HG03039 (cell line): ENCODE measurements around the gene HNRNPLL.

Experiments used
- ATAC-seq: cut with Tn5 transposase; IDR thresholded peaks from one replicate; pipeline ENCODE4 v1.9.1; 2021; ENCODE audit warnings: mild to moderate bottlenecking, moderate library complexity; ENCODE audit not compliant: unreplicated experiment

The HNRNPLL gene

DNA sequence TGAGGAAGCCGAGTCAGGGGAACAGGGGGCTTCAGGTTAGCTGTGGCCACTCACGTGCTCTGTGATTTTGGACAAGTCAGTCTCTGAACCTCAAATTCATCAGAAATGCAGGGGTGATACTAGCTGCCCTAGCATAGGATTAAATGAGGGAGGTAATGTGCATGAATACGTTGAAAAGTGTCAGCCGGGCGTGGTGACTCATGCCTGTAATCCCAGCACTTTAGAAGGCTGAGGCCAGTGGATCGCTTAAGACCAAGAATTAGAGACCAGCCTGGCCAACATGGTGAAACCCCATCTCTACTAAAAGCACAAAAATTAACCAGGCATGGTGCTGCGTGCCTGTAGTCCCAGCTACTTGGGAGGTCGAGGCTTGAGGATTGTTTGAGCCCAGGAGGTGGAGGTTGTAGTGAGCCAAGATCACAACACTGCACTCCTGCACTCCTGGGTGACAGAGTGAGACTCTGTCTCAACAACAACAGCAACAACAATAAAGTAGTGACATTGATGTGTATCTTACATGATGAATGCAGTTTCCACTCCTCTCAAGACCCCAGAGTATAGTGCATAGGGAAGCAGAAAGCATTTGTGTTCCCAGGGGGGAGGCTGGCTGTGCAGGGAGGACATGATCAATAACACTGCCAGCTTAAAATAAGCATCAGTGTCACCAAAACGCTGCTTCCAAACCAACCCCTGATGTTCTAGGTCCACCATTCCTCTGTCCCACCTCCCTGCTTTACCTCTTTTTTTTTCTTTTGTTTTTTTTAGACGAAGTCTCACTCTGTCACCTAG lies 68.8 kb downstream of the HNRNPLL start:
- no peak for ATAC-seq

DNA sequence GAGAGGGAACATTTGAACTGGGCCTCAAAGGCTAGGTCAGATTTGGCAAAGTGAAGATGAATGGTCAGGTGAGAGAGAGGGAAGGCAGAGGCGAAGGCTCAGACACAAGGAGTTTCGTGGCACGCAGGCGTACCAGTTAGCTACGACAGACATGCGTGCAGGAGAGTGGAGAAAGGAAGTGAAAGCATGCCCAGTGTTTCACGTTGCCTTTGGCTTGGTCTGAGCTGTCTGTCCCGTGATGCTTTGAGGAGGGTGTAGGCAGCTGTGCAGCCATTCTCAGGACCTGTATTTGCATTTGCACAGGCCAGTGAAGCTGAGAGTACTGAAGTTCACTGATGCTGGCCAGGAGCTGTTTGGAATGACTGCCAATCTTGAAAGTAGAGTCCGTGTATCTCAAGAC lies 69.5 kb downstream of the HNRNPLL start:
- ATAC-seq, result peak; percentile 97

DNA sequence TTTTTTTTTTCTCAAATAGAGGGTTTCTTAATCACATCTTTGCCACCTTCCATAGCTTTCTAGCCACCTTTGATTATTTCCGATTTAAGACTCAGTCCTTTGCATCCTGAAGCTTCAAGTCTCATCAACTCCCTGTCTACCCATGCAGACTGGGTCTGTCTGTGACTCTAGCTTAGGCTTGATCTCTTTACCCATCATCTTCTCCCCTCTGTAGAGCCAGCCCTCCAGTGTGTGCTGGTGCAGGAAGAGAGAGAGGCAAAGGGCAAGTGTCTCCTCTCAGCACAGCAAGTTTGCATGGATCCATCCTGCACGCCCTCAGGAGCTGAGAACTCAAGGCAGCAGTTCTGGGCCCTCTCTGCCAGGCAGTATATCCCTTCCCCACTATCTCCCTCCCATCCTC lies 70.4 kb downstream of the HNRNPLL start:
- no peak for ATAC-seq

DNA sequence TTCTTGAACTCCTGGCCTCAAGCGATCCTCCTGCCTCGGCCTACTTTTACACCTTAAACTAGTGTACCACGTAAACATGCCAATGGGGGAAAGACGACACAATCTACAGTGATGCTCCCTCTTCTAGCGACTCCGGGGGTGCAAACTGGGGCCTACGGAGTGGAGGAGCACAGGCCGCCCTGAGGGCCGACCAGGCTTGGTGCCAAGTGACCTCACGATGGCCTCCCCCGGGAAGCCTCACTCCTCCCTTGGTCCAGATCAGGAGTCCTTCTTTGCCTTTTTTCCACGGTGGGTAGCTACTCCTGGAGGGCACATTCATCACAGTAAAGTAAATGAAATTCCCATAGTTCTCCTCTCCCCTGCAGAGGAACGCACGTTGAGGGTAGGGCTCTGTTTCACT lies 73.5 kb downstream of the HNRNPLL start:
- ATAC-seq, result no peak

- ATAC-seq, result no peak
Observed at GRCh38 chr2:38528534-38528933, 74.2 kb downstream of the HNRNPLL start.

GRCh38 chr2:38528008-38528442 lies 74.7 kb downstream of the HNRNPLL start:
- ATAC-seq, result no peak

GRCh38 chr2:38527338-38528007 lies 75.3 kb downstream of the HNRNPLL start:
- no peak for ATAC-seq

- no peak for ATAC-seq
Observed at GRCh38 chr2:38526195-38526594, 76.5 kb downstream of the HNRNPLL start.

DNA sequence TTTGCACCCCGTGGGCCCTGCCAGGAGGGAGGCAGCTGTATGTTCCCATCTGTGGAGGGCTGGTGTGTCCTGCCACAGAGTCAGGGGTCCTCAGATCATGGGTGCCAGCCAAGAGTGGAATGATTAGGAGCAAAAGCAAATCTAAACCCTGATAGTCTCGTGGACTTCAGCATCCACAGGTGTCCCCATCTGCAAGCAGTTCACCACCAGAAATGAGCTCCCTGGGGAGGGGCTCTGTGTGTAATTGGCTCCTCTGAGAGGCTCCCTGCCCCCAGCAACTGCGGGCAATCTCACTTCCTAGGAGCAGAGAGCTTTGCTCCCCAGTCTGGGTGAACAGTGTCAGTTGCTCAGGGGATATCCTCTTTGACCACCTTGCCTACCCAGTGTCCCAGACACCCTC lies 78.1 kb downstream of the HNRNPLL start:
- ATAC-seq, result no peak

- ATAC-seq, result no peak
Observed at GRCh38 chr2:38523728-38524437, 78.8 kb downstream of the HNRNPLL start.

- ATAC-seq, result no peak
Observed at GRCh38 chr2:38522754-38523349, 79.9 kb downstream of the HNRNPLL start.

DNA sequence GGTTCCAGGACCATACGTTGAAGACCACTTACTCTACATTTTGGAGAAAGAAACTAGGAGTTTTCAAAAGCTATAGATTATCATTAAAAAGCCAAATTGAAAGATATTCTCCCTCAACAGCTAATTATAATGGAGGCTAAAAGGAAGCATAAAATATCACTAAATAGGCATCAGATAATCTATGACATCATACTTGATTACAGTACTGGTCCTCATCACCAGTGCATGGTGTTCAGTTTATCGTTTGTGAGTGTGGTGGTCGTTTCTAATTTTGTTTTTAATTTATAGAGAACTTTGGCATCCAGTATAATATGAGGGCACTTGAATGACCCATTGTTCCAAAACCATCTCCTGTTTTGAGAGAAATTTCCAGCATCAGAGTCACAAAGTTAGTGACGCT lies 80.9 kb downstream of the HNRNPLL start:
- no peak for ATAC-seq

- no peak for ATAC-seq
Observed at GRCh38 chr2:38517284-38517683, 85.4 kb downstream of the HNRNPLL start.

GRCh38 chr2:38516526-38516925 lies 86.2 kb downstream of the HNRNPLL start:
- ATAC-seq, result no peak

DNA sequence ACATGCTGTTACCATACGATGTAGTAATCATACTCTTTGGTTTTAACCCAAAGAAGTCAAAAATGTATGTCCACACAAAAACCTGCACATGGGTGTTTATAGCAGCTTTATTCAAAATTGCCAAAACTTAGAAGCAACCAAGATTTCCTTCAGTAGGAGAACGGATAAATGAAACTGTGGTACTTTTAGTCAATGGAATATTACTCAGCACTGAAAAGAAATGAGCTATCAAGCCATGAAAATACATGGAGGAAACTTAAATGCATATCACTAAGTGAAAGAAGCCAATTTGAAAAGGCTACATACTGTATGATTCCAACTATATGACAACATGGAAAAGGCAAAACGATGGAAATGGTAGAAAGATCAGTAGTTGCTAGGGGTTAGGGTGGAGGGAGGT lies 86.6 kb downstream of the HNRNPLL start:
- no peak for ATAC-seq

DNA sequence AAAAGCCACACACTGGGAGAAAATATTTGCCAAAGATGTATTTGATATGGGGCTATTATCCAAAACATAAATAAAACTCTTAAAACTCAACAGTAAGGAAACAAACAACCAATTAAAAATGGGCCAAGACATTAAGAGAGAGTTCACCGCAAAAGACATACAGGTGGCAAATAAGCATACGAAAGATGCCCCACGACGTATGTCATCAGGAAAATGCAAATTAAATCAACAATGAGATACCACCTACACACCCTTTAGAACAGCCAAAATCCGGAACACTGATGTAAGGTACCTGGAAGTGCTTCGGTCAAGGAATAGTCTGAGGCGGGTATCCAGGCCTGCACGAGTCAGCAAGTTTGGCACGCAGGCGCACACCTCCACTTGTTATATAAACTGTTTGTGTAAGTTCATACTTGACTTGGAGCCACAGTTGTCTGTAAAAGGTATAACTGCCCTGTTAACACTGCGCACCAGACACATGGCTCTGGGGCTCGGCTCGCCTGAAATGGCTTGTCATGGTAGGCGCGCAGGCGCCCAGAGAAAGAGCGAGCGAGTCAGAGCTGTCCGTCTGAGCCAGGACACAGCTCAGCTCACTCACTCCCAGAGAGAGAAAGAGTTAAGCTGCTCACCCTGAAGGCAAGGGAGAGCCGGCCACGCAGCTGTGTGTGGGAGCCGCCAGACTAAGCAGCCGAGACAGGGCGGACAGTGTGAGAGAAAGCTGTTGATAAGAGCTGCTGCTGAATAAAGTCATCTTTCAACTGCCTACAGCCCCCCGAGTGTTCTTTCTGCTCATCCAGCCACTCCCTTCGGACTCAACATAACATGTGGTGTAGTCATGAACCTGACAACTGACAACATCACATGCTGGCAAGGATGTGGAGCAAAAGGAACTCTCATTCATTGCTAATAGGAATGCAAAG lies 87.3 kb downstream of the HNRNPLL start:
- no peak for ATAC-seq

DNA sequence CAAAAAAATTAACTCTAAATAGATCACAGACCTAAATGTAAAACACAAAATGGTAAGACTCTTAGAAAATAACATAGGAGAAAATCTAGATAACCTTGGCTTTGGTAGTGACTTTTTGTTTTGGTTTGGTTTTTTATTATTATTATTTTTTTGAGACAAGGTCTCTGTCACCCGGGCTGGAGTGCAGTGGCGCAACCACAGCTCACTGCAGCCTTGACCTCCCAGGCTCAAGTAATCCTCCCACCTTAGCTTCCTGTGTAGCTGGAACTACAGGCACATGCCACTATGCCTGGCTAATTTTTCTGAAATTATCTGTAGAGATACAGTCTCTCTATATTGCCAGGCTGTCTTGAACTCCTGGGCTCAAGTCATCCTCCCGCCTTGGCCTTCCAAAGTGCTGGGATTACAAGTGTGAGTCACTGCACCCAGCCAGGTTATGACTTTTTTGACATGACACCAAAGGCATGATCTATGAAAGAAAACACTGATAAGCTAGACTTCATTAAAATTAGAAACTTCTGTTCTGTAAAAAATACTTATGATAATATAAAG lies 88.0 kb downstream of the HNRNPLL start:
- ATAC-seq, result no peak

- no peak for ATAC-seq
Observed at GRCh38 chr2:38512211-38512610, 90.5 kb downstream of the HNRNPLL start.
